Measurements from ENCODE around the gene MOSPD2. TPM values are rescaled to one million over a fixed set of nuclear protein-coding genes. Genes with fewer than 3 reads are reported as not detected.

MOSPD2 gene
- total RNA-seq, 1 donor from 2014 or later: 13.9 TPM

DNA sequence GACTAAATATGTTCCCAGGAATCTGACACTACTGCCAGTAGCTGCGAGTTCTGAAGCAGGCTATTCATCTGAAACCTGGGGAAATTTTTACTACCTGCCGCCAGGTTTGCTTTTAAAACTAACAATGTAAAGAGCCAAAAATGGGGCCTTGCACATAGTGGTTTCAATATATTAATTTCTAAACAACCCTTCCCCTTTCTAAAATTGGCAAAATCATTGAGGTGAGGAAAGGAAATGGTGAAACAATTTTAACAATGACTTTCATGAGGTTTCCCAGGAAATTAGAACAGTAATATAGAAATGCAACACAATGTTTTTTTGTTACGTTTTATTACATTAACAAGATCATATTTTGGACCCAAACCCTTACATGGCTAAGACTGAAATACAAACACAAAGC, 21.7 kb upstream of the MOSPD2 start:
- no peak overlapping the region for H3K9ac ChIP-seq (ENCODE audit: low read length)
- H3K4me3 Mint-ChIP-seq (ENCODE audit: unreplicated experiment): no peak overlapping the region

DNA sequence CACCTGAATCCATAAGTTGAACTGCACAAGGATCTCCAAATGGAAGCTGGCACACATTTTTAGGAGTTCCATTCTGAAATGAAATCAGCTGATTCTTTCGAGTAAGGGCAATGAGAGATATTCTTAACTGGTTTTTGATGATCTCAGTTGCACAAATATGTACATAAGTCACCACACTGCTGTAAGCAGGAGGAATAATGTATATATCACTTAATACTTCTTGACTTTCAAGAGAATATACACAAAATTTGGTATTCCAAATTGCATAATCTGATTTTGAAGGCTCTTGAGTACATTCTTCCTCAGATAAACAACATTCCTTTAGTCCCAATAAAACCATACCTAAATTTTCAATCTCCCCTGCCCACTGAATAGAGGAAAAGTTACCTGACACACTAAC, 8.6 kb upstream of the MOSPD2 start:
- Histone ChIP-seq H3K27me3 (ENCODE audit: insufficient read depth, low read length) (no peaks in the 10 kb centered on the region), H3K9ac (ENCODE audit: low read length) (no peak overlapping the region), H3K9me3 (ENCODE audit: insufficient read depth, low read depth, low read length) (no peaks in the 10 kb centered on the region), H3K27ac (ENCODE audit: low read depth, low read length) (peak overlapping the region; percentile 67), H3K4me2 (ENCODE audit: low read length) (peak overlapping the region; percentile 45), H3K79me2 (ENCODE audit: insufficient read depth, low read length) (peaks cover 26% of the 10 kb centered on the region), H3K4me3 (ENCODE audit: insufficient read depth, low read depth, low read length) (no peak overlapping the region), H4K20me1 (ENCODE audit: insufficient read depth, low read length) (no peaks in the 10 kb centered on the region), H3K36me3 (ENCODE audit: insufficient read depth, low read length) (no peaks in the 10 kb centered on the region), H3K4me1 (ENCODE audit: insufficient read depth, low read length) (peaks cover 9% of the 10 kb centered on the region), H2AFZ (ENCODE audit: low read depth, low read length) (no peak overlapping the region)
- FAIRE-seq (peak; percentile 26), DNase-seq (ENCODE audit: low read depth) (peak; percentile 45)
- H3K27me3 Mint-ChIP-seq (ENCODE audit: low read depth, unreplicated experiment): no peaks in the 10 kb centered on the region
- H3K9me3 Mint-ChIP-seq (ENCODE audit: unreplicated experiment): no peaks in the 10 kb centered on the region
- H3K36me3 Mint-ChIP-seq (ENCODE audit: low read depth, unreplicated experiment): no peaks in the 10 kb centered on the region
- no peak overlapping the region for H3K4me3 Mint-ChIP-seq (ENCODE audit: unreplicated experiment)
- H3K27ac Mint-ChIP-seq (ENCODE audit: unreplicated experiment): peak overlapping the region; percentile 95
- no peak for TF ChIP-seq EZH2 (IDR thresholded peaks at IDR 0.05; ENCODE audit: insufficient read depth, low read length)
- H3K4me1 Mint-ChIP-seq (ENCODE audit: low read depth, unreplicated experiment): peaks cover 8% of the 10 kb centered on the region

More for the DNA sequence above, 21.7 kb upstream of the MOSPD2 start:
- no peaks in the 10 kb centered on the region for H3K9me3 ChIP-seq (ENCODE audit: insufficient read depth, low read depth, low read length)
- FAIRE-seq (no peak), DNase-seq (ENCODE audit: low read depth) (no peak)
- Mint-ChIP-seq H3K4me1 (ENCODE audit: low read depth, unreplicated experiment) (peaks cover 6% of the 10 kb centered on the region), H3K27ac (ENCODE audit: unreplicated experiment) (no peak overlapping the region), H3K27me3 (ENCODE audit: low read depth, unreplicated experiment) (no peaks in the 10 kb centered on the region), H3K9me3 (ENCODE audit: unreplicated experiment) (no peaks in the 10 kb centered on the region), H3K36me3 (ENCODE audit: low read depth, unreplicated experiment) (no peaks in the 10 kb centered on the region)
- no peaks in the 10 kb centered on the region for H3K27me3 ChIP-seq (ENCODE audit: insufficient read depth, low read length)
- H3K4me2 ChIP-seq (ENCODE audit: low read length): no peak overlapping the region
- H3K27ac ChIP-seq (ENCODE audit: low read depth, low read length): no peak overlapping the region
- H3K36me3 ChIP-seq (ENCODE audit: insufficient read depth, low read length): no peaks in the 10 kb centered on the region
- H2AFZ ChIP-seq (ENCODE audit: low read depth, low read length): no peak overlapping the region
- no peak overlapping the region for H3K4me3 ChIP-seq (ENCODE audit: insufficient read depth, low read depth, low read length)
- no peaks in the 10 kb centered on the region for H3K79me2 ChIP-seq (ENCODE audit: insufficient read depth, low read length)
- no peaks in the 10 kb centered on the region for H3K4me1 ChIP-seq (ENCODE audit: insufficient read depth, low read length)
- no peak for TF ChIP-seq EZH2 (IDR thresholded peaks at IDR 0.05; ENCODE audit: insufficient read depth, low read length)
- TF ChIP-seq, protein P1, sequence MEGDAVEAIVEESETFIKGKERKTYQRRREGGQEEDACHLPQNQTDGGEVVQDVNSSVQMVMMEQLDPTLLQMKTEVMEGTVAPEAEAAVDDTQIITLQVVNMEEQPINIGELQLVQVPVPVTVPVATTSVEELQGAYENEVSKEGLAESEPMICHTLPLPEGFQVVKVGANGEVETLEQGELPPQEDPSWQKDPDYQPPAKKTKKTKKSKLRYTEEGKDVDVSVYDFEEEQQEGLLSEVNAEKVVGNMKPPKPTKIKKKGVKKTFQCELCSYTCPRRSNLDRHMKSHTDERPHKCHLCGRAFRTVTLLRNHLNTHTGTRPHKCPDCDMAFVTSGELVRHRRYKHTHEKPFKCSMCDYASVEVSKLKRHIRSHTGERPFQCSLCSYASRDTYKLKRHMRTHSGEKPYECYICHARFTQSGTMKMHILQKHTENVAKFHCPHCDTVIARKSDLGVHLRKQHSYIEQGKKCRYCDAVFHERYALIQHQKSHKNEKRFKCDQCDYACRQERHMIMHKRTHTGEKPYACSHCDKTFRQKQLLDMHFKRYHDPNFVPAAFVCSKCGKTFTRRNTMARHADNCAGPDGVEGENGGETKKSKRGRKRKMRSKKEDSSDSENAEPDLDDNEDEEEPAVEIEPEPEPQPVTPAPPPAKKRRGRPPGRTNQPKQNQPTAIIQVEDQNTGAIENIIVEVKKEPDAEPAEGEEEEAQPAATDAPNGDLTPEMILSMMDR (IDR thresholded peaks at IDR 0.05; ENCODE audit: insufficient read depth, low read depth, low read length): no peak
- no peaks in the 10 kb centered on the region for H4K20me1 ChIP-seq (ENCODE audit: insufficient read depth, low read length)

DNA sequence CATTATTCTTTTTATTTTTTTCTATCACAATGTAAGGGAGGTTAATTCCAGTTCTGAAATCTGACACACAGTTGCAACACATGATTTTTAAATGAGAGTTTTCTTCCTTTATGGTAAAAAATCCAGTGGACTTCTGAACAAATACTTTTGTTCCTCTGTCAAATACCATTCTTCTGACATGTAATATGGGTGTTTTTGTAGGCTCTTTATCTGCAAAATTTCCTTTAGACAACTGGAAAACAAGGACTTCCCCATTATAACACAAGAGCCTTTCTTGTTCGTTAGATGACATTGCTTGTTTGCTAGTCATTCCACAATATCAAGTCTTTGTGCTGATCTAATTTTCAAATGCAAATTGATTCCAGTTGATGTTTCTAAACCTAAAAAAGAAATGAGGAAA, 8.0 kb upstream of the MOSPD2 start:
- Histone ChIP-seq H3K9ac (ENCODE audit: low read length) (no peak overlapping the region), H3K4me2 (ENCODE audit: low read length) (peak overlapping the region; percentile 45), H2AFZ (ENCODE audit: low read depth, low read length) (no peak overlapping the region), H4K20me1 (ENCODE audit: insufficient read depth, low read length) (no peaks in the 10 kb centered on the region), H3K27ac (ENCODE audit: low read depth, low read length) (peak overlapping the region; percentile 67), H3K4me3 (ENCODE audit: insufficient read depth, low read depth, low read length) (no peak overlapping the region), H3K36me3 (ENCODE audit: insufficient read depth, low read length) (no peaks in the 10 kb centered on the region), H3K27me3 (ENCODE audit: insufficient read depth, low read length) (no peaks in the 10 kb centered on the region), H3K9me3 (ENCODE audit: insufficient read depth, low read depth, low read length) (no peaks in the 10 kb centered on the region), H3K79me2 (ENCODE audit: insufficient read depth, low read length) (peaks cover 27% of the 10 kb centered on the region), H3K4me1 (ENCODE audit: insufficient read depth, low read length) (peaks cover 9% of the 10 kb centered on the region)
- no peaks in the 10 kb centered on the region for H3K36me3 Mint-ChIP-seq (ENCODE audit: low read depth, unreplicated experiment)
- no peaks in the 10 kb centered on the region for H3K27me3 Mint-ChIP-seq (ENCODE audit: low read depth, unreplicated experiment)
- no peak overlapping the region for H3K4me3 Mint-ChIP-seq (ENCODE audit: unreplicated experiment)
- DNase-seq (ENCODE audit: low read depth) (peak; percentile 51), FAIRE-seq (peak; percentile 77)
- H3K27ac Mint-ChIP-seq (ENCODE audit: unreplicated experiment): peak overlapping the region; percentile 14
- no peaks in the 10 kb centered on the region for H3K9me3 Mint-ChIP-seq (ENCODE audit: unreplicated experiment)
- TF ChIP-seq, protein P1 (IDR thresholded peaks at IDR 0.05; ENCODE audit: insufficient read depth, low read depth, low read length): no peak
- TF ChIP-seq EZH2 (IDR thresholded peaks at IDR 0.05; ENCODE audit: insufficient read depth, low read length): no peak
- peaks cover 8% of the 10 kb centered on the region for H3K4me1 Mint-ChIP-seq (ENCODE audit: low read depth, unreplicated experiment)

Data from astrocyte (in vitro differentiated cells and primary cell).